ENCODE measurements around the gene KIRREL1. TPM values are rescaled to one million over a fixed set of nuclear protein-coding genes. Genes with fewer than 3 reads are reported as not detected.

The KIRREL1 gene
- total RNA-seq, 1 donor from 2014 or later, result 51.6 TPM

- Mint-ChIP-seq H3K36me3 (no peaks in the 10 kb centered on the region), H3K4me3 (peak overlapping the region; percentile 90), H3K27me3 (peaks cover 33% of the 10 kb centered on the region), H3K9me3 (no peaks in the 10 kb centered on the region), H3K27ac (peak overlapping the region; percentile 27), H3K4me1 (ENCODE audit: unreplicated experiment) (peaks cover 38% of the 10 kb centered on the region)
- no peak for DNase-seq (ENCODE audit: extremely low spot score, unreplicated experiment)
- TF ChIP-seq CTCF (conservative IDR thresholded peaks at IDR 0.05), result peak; percentile 42
These were observed 617 bp downstream of the KIRREL1 start for GRCh38 chr1:157993918-157994605.

GRCh38 chr1:157994704-157995582 is 1.5 kb downstream of the KIRREL1 start:
- H3K27me3 Mint-ChIP-seq, result peaks cover 27% of the 10 kb centered on the region
- no peak for TF ChIP-seq CTCF (conservative IDR thresholded peaks at IDR 0.05)
- H3K27ac Mint-ChIP-seq, result peak overlapping the region; percentile 27

GRCh38 chr1:157995583-157996169 is 2.2 kb downstream of the KIRREL1 start:
- peak overlapping the region; percentile 1 for H3K27ac Mint-ChIP-seq
- no peak for TF ChIP-seq CTCF (conservative IDR thresholded peaks at IDR 0.05)
- H3K4me1 Mint-ChIP-seq (ENCODE audit: unreplicated experiment), result peaks cover 54% of the 10 kb centered on the region
- no peaks in the 10 kb centered on the region for H3K9me3 Mint-ChIP-seq
- H3K36me3 Mint-ChIP-seq, result no peaks in the 10 kb centered on the region
- no peak for DNase-seq (ENCODE audit: extremely low spot score, unreplicated experiment)
- H3K27me3 Mint-ChIP-seq, result peaks cover 24% of the 10 kb centered on the region
- H3K4me3 Mint-ChIP-seq, result peak overlapping the region; percentile 90

More at GRCh38 chr1:157994704-157995582, 1.5 kb downstream of the KIRREL1 start:
- no peaks in the 10 kb centered on the region for H3K36me3 Mint-ChIP-seq
- peaks cover 47% of the 10 kb centered on the region for H3K4me1 Mint-ChIP-seq (ENCODE audit: unreplicated experiment)
- DNase-seq (ENCODE audit: extremely low spot score, unreplicated experiment), result no peak
- no peaks in the 10 kb centered on the region for H3K9me3 Mint-ChIP-seq
- peak overlapping the region; percentile 90 for H3K4me3 Mint-ChIP-seq

- H3K36me3 Mint-ChIP-seq, result no peaks in the 10 kb centered on the region
- TF ChIP-seq CTCF (conservative IDR thresholded peaks at IDR 0.05), result no peak
- peaks cover 22% of the 10 kb centered on the region for H3K27me3 Mint-ChIP-seq
- DNase-seq (ENCODE audit: extremely low spot score, unreplicated experiment), result no peak
- H3K4me3 Mint-ChIP-seq, result no peak overlapping the region
- H3K4me1 Mint-ChIP-seq (ENCODE audit: unreplicated experiment), result peaks cover 60% of the 10 kb centered on the region
- no peak overlapping the region for H3K27ac Mint-ChIP-seq
- H3K9me3 Mint-ChIP-seq, result no peaks in the 10 kb centered on the region
These were observed 3.0 kb downstream of the KIRREL1 start for GRCh38 chr1:157996433-157996832.

GRCh38 chr1:158000507-158000906 is 7.1 kb downstream of the KIRREL1 start:
- no peak overlapping the region for H3K27ac Mint-ChIP-seq
- no peak for TF ChIP-seq CTCF (conservative IDR thresholded peaks at IDR 0.05)
- no peak for DNase-seq (ENCODE audit: extremely low spot score, unreplicated experiment)
- no peak overlapping the region for H3K4me3 Mint-ChIP-seq
- H3K27me3 Mint-ChIP-seq, result peaks cover 8% of the 10 kb centered on the region
- H3K9me3 Mint-ChIP-seq, result no peaks in the 10 kb centered on the region
- peaks cover 5% of the 10 kb centered on the region for H3K36me3 Mint-ChIP-seq
- peaks cover 81% of the 10 kb centered on the region for H3K4me1 Mint-ChIP-seq (ENCODE audit: unreplicated experiment)

Data from type B pancreatic cell (in vitro differentiated cells).